ENCODE data around the gene ZNF750. TPM values are rescaled to one million over a fixed set of nuclear protein-coding genes. Genes with fewer than 3 reads are reported as not detected.

Gene ZNF750
- total RNA-seq, 1 donor from 2014 or later: not detected

DNA sequence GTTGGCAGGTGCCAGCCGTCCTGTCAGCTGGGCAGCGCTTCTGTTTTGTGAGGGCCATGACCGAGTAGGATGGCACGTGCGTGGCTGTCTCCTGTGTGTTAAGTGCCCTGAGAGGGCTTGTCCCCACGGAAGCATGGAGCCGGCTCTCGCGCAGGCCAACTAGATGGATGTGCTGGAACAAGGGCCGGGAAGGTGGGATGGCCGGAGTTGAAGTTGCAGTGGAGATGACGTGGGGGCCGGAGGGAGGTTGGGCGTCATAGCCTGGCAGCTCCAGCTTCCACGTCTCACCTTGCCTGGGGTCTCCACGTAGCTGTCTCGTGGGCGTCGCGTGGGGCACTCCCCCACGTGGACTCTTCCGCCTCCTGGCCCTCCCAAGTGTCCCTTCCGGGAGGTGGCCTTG is 60.3 kb downstream of the ZNF750 start:
- no peak overlapping the region for H3K4me3 ChIP-seq
- no peaks in the 10 kb centered on the region for H3K27me3 ChIP-seq
- Mint-ChIP-seq H3K9me3 (no peaks in the 10 kb centered on the region), H3K4me3 (no peak overlapping the region), H3K27ac (no peak overlapping the region), H3K4me1 (peaks cover 9% of the 10 kb centered on the region), H3K27me3 (ENCODE audit: insufficient read depth, low read depth) (peaks cover 4% of the 10 kb centered on the region), H3K36me3 (peaks cover 20% of the 10 kb centered on the region)
- no peak overlapping the region for H3K9ac ChIP-seq
- peaks cover 3% of the 10 kb centered on the region for H3K4me1 ChIP-seq
- peaks cover 6% of the 10 kb centered on the region for H3F3A ChIP-seq (ENCODE audit: low read depth)
- peaks cover 10% of the 10 kb centered on the region for H4K20me1 ChIP-seq (ENCODE audit: low read depth)
- H2AFZ ChIP-seq (replicated peaks): no peak overlapping the region
- no peak overlapping the region for H3K4me2 ChIP-seq
- no peaks in the 10 kb centered on the region for H3K36me3 ChIP-seq
- no peak overlapping the region for H3K27ac ChIP-seq
- H3K79me2 ChIP-seq (ENCODE audit: low read depth): no peaks in the 10 kb centered on the region
- TF ChIP-seq EZH2phosphoT487 (IDR thresholded peaks at IDR 0.05) (no peak), EZH2 (IDR thresholded peaks at IDR 0.05) (no peak)
- TF ChIP-seq, protein P1, sequence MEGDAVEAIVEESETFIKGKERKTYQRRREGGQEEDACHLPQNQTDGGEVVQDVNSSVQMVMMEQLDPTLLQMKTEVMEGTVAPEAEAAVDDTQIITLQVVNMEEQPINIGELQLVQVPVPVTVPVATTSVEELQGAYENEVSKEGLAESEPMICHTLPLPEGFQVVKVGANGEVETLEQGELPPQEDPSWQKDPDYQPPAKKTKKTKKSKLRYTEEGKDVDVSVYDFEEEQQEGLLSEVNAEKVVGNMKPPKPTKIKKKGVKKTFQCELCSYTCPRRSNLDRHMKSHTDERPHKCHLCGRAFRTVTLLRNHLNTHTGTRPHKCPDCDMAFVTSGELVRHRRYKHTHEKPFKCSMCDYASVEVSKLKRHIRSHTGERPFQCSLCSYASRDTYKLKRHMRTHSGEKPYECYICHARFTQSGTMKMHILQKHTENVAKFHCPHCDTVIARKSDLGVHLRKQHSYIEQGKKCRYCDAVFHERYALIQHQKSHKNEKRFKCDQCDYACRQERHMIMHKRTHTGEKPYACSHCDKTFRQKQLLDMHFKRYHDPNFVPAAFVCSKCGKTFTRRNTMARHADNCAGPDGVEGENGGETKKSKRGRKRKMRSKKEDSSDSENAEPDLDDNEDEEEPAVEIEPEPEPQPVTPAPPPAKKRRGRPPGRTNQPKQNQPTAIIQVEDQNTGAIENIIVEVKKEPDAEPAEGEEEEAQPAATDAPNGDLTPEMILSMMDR (IDR thresholded peaks at IDR 0.05): no peak
- no peaks in the 10 kb centered on the region for H3K9me3 ChIP-seq (ENCODE audit: low read depth)
- no peak for DNase-seq (ENCODE audit: low spot score)

Other genes with a start within 250 kb of the ZNF750 start
- gene WDR45B, start 191.6 kb downstream of the ZNF750 start, total RNA-seq (ENCODE audit: low replicate concordance): 110 and 145 TPM in 2 replicates
- 5.6 and 10.3 TPM in 2 replicates for gene RAB40B, start 141.3 kb downstream of the ZNF750 start, total RNA-seq (ENCODE audit: low replicate concordance)
- gene FN3KRP, start 123.3 kb downstream of the ZNF750 start, total RNA-seq (ENCODE audit: low replicate concordance): 19.2 and 29.8 TPM in 2 replicates
- gene FN3K, start 104.4 kb downstream of the ZNF750 start, total RNA-seq (ENCODE audit: low replicate concordance): 3.3 and 4.0 TPM in 2 replicates
- gene TBCD, start 88.0 kb downstream of the ZNF750 start, total RNA-seq (ENCODE audit: low replicate concordance): 76.4 and 85.0 TPM in 2 replicates
- 3.6 and 12.9 TPM in 2 replicates for gene METRNL, start 239.6 kb upstream of the ZNF750 start, total RNA-seq (ENCODE audit: low replicate concordance)

All from neural progenitor cell (in vitro differentiated cells).